HG03025 (cell line): ENCODE measurements around the gene NUP153.
"Not testable (repeated sequence)": the region's sequence is repeated elsewhere in the genome, so short reads cannot be mapped to it uniquely, and the experiment has no call there.

ENCODE experiments used
- ATAC-seq: cut with Tn5 transposase; IDR thresholded peaks from one replicate; pipeline ENCODE4 v1.9.1; 2021; ENCODE audit warnings: mild to moderate bottlenecking, moderate library complexity; ENCODE audit not compliant: unreplicated experiment, low FRiP score

NUP153 gene

GRCh38 chr6:17714879-17715851, 8.4 kb upstream of the NUP153 start:
- no peak for ATAC-seq

GRCh38 chr6:17714177-17714576, 7.5 kb upstream of the NUP153 start:
- no peak for ATAC-seq

- ATAC-seq = no peak
Observed at GRCh38 chr6:17712576-17712975, 5.9 kb upstream of the NUP153 start.

GRCh38 chr6:17710331-17710730, 3.6 kb upstream of the NUP153 start:
- no peak for ATAC-seq

GRCh38 chr6:17709476-17709875, 2.8 kb upstream of the NUP153 start:
- ATAC-seq = no peak

- not testable (repeated sequence) for ATAC-seq
Observed at GRCh38 chr6:17708035-17708434, 1.3 kb upstream of the NUP153 start.

GRCh38 chr6:17707371-17707651, 586 bp upstream of the NUP153 start:
- no peak for ATAC-seq

- ATAC-seq = peak; percentile 57
Observed at GRCh38 chr6:17705778-17706579, 746 bp downstream of the NUP153 start.

- ATAC-seq = no peak
Observed at GRCh38 chr6:17705428-17705777, 1.3 kb downstream of the NUP153 start.

- no peak for ATAC-seq
Observed at GRCh38 chr6:17703256-17703694, 3.5 kb downstream of the NUP153 start.

- no peak for ATAC-seq
Observed at GRCh38 chr6:17700421-17701416, 6.0 kb downstream of the NUP153 start.

GRCh38 chr6:17691925-17692538, 14.7 kb downstream of the NUP153 start:
- ATAC-seq = no peak

GRCh38 chr6:17688481-17688880, 18.2 kb downstream of the NUP153 start:
- ATAC-seq = no peak

GRCh38 chr6:17687136-17687535, 19.6 kb downstream of the NUP153 start:
- ATAC-seq = no peak

GRCh38 chr6:17684134-17684533, 22.6 kb downstream of the NUP153 start:
- ATAC-seq = no peak

- no peak for ATAC-seq
Observed at GRCh38 chr6:17683428-17683827, 23.3 kb downstream of the NUP153 start.

GRCh38 chr6:17679726-17680125, 27.0 kb downstream of the NUP153 start:
- ATAC-seq = no peak

- ATAC-seq = no peak
Observed at GRCh38 chr6:17677602-17678001, 29.1 kb downstream of the NUP153 start.

GRCh38 chr6:17673543-17674254, 33.0 kb downstream of the NUP153 start:
- no peak for ATAC-seq
